A549 (cell line): ENCODE data around the gene NDUFS3. TPM values are rescaled to one million over a fixed set of nuclear protein-coding genes. Genes with fewer than 3 reads are reported as not detected.

ENCODE experiments used
- ATAC-seq, 2 experiments: fragments of 200-7000 bp in 1 of 2; fragments of >200 bp in 1 of 2; cut with Nextera tagmentation in 1 of 2; cut with Tn5 transposase in 1 of 2; 3 replicates each; pipeline versions ENCODE4 v1.8.0 to v1.9.1; 2018 to 2020; ENCODE audit warnings: mild to moderate bottlenecking in 1 of 2, moderate library complexity in 1 of 2
- CTCF ChIA-PET: fragments of 300-600 bp; sonication (Branson Sonifier 250); formaldehyde crosslinking; extraction: SDS; loops from one replicate; lab custom pipeline; 2021; ENCODE audit warnings: antibody characterized with exemption, inconsistent platforms; lab: Yijun Ruan, JAX
- POLR2A ChIA-PET: fragments of 350-600 bp; formaldehyde crosslinking; extraction: SDS; loops from one replicate; lab custom pipeline; 2021; ENCODE audit warnings: antibody characterized with exemption, inconsistent platforms; lab: Yijun Ruan, JAX
- DNase-seq, 2 experiments: peaks; one replicate each; pipeline versions ENCODE4 v3.0.0 to v3.0.0-alpha.2; 2011 to 2016; ENCODE audit warnings: low read depth in 1 of 2, low spot score in 1 of 2
- FAIRE-seq: peaks from 2 replicates; lab custom pipeline; 2011; peaks lifted over from hg19 to GRCh38; lab: Jason Lieb, UNC
- H3K27ac ChIP-seq, 2 experiments: fragments of >200 bp; sonication (Bioruptor Twin); formaldehyde crosslinking; 3 replicates each; pipeline ENCODE4 v1.5.1; 2016 to 2017
- H3K4me1 ChIP-seq: fragments of >200 bp; sonication (Bioruptor Twin); formaldehyde crosslinking; 3 replicates; pipeline ENCODE4 v1.6.1; 2016
- H3K4me2 ChIP-seq: fragments of >200 bp; sonication (Bioruptor Twin); formaldehyde crosslinking; 3 replicates; pipeline ENCODE4 v1.6.1; 2016
- H3K4me3 ChIP-seq: fragments of >200 bp; sonication (Bioruptor Twin); formaldehyde crosslinking; 3 replicates; pipeline ENCODE4 v1.5.1; 2016
- H3K9me3 ChIP-seq: fragments of >200 bp; sonication (Bioruptor Twin); formaldehyde crosslinking; 3 replicates; pipeline ENCODE4 v1.6.1; 2016
- BCL3 ChIP-seq: fragments of >200 bp; sonication (Bioruptor Twin); formaldehyde crosslinking; IDR thresholded peaks from 3 replicates; pipeline ENCODE4 v1.6.1; 2016
- BHLHE40 ChIP-seq: IDR thresholded peaks from 2 replicates; pipeline ENCODE4 v1.6.1; 2012; ENCODE audit warnings: low read depth, low read length, inconsistent platforms
- CBX8 ChIP-seq: fragments of 200-600 bp; sonication (generic); IDR thresholded peaks from 2 replicates; pipeline ENCODE4 v1.6.1; 2016
- CEBPB ChIP-seq, 2 experiments: fragments of >200 bp in 1 of 2; sonication (Bioruptor Twin) in 1 of 2; formaldehyde crosslinking in 1 of 2; IDR thresholded peaks; 2 replicates each; pipeline ENCODE4 v1.6.1; 2012 to 2016
- CTCF ChIP-seq: fragments of >200 bp; sonication (Bioruptor Twin); formaldehyde crosslinking; IDR thresholded peaks from 3 replicates; pipeline ENCODE4 v1.5.1; 2016
- EHF ChIP-seq: fragments of 250-450 bp; sonication (Bioruptor Pico); IDR thresholded peaks from 2 replicates; pipeline ENCODE4 v1.5.0; 2020; ENCODE audit warnings: mild to moderate bottlenecking
- ESRRA ChIP-seq: fragments of 150-350 bp; IDR thresholded peaks from 2 replicates; pipeline ENCODE4 v1.6.1; 2014; ENCODE audit warnings: mild to moderate bottlenecking, low read length, borderline replicate concordance
- FOSL2 ChIP-seq, 2 experiments: fragments of 450-650 bp in 1 of 2; fragments of >200 bp in 1 of 2; sonication (Bioruptor Twin) in 1 of 2; formaldehyde crosslinking; IDR thresholded peaks; 2 replicates each; pipeline versions ENCODE4 v1.5.0 to v1.6.1; 2016 to 2020; ENCODE audit warnings: mild to moderate bottlenecking in 1 of 2, moderate library complexity in 1 of 2
- HES2 ChIP-seq: fragments of >200 bp; sonication (Bioruptor Twin); formaldehyde crosslinking; IDR thresholded peaks from 2 replicates; pipeline ENCODE4 v1.6.1; 2016
- HEYL ChIP-seq: fragments of 250-450 bp; sonication (Bioruptor Pico); IDR thresholded peaks from 2 replicates; pipeline ENCODE4 v1.8.0; 2021; ENCODE audit warnings: mild to moderate bottlenecking, moderate library complexity
- HOXB5 ChIP-seq: fragments of 250-450 bp; sonication (Bioruptor Pico); IDR thresholded peaks from 2 replicates; pipeline ENCODE4 v1.5.0; 2020; ENCODE audit warnings: mild to moderate bottlenecking, moderate library complexity
- JUNB ChIP-seq: fragments of >200 bp; sonication (Bioruptor Twin); formaldehyde crosslinking; IDR thresholded peaks from 2 replicates; pipeline ENCODE4 v1.6.1; 2016
- MAX ChIP-seq: IDR thresholded peaks from 2 replicates; pipeline ENCODE4 v1.6.1; 2012
- NFE2L2 ChIP-seq: fragments of 150-350 bp; conservative IDR thresholded peaks from 2 replicates; pipeline ENCODE4 v1.6.1; 2014; ENCODE audit warnings: low read length
- NR3C1 ChIP-seq: fragments of >200 bp; sonication (Bioruptor Twin); formaldehyde crosslinking; IDR thresholded peaks from 3 replicates; pipeline ENCODE4 v1.6.1; 2017
- POLR2AphosphoS2 ChIP-seq: conservative IDR thresholded peaks from 2 replicates; pipeline ENCODE4 v1.6.1; 2012; ENCODE audit warnings: low read length, improper control_type of control experiment, inconsistent platforms
- RFX5 ChIP-seq: fragments of 450-650 bp; IDR thresholded peaks from 2 replicates; pipeline ENCODE4 v1.7.1; 2014; ENCODE audit warnings: antibody characterized with exemption, mild to moderate bottlenecking, moderate library complexity
- RNF2 ChIP-seq: fragments of 200-600 bp; sonication (generic); IDR thresholded peaks from 2 replicates; pipeline ENCODE4 v1.6.1; 2016; ENCODE audit warnings: low read depth, mild to moderate bottlenecking, antibody characterized with exemption, moderate library complexity, borderline replicate concordance
- SMC3 ChIP-seq: fragments of >200 bp; sonication (Bioruptor Twin); formaldehyde crosslinking; IDR thresholded peaks from 3 replicates; pipeline ENCODE4 v1.6.1; 2018; ENCODE audit warnings: inconsistent platforms
- TP53 ChIP-seq: fragments of 250-450 bp; sonication (Bioruptor Pico); IDR thresholded peaks from 2 replicates; pipeline ENCODE4 v1.5.0; 2021; ENCODE audit warnings: mild to moderate bottlenecking, moderate library complexity
- USF2 ChIP-seq: fragments of 450-650 bp; IDR thresholded peaks from 2 replicates; pipeline ENCODE4 v1.6.1; 2014; ENCODE audit warnings: antibody characterized with exemption
- ZC3H11A ChIP-seq: fragments of 450-650 bp; IDR thresholded peaks from 2 replicates; pipeline ENCODE4 v1.6.1; 2014; ENCODE audit warnings: antibody characterized with exemption, mild to moderate bottlenecking
- ZFP36 ChIP-seq: fragments of 450-650 bp; IDR thresholded peaks from 2 replicates; pipeline ENCODE4 v1.6.1; 2014; ENCODE audit warnings: borderline replicate concordance; ENCODE audit not compliant: partially characterized antibody
- ZSCAN20 ChIP-seq: fragments of 250-450 bp; sonication (Bioruptor Pico); IDR thresholded peaks from 2 replicates; pipeline ENCODE4 v1.8.0; 2022; ENCODE audit warnings: mild to moderate bottlenecking, moderate library complexity
- WGBS: methylation state at CpG from one replicate; pipeline ENCODE4 v1.1.6; 2017; ENCODE audit errors: missing lambda C conversion rate; 5-methylcytosine and 5-hydroxymethylcytosine counted together
- polyA plus RNA-seq, 4 experiments: library from polyadenylated mRNA; depleted of rRNA in 3 of 4; stranded (reverse); fragments of >200 nt; fragmentation: RNase III in 1 of 4; extraction: RNeasy Plus Mini Kit Qiagen cat#74134 plus additional on column Dnase treatment in 1 of 4; gene quantifications; 2 replicates in 3 of 4; 3 replicates in 1 of 4; pipeline ENCODE4 v1.2.3, GENCODE V29; 2011 to 2017

The NDUFS3 gene
- polyA plus RNA-seq, 2 of the 4 experiments (the other 2 are of a cell fraction), result 142 to 156 TPM

GRCh38 chr11:47606731-47607130, 27.9 kb downstream of the NDUFS3 start:
- Histone ChIP-seq H3K4me1 (no peaks in the 10 kb centered on the region), H3K9me3 (no peaks in the 10 kb centered on the region)
- no peak for TF ChIP-seq NFE2L2
- no peak for TF ChIP-seq CTCF
- TF ChIP-seq NR3C1, result no peak
- TF ChIP-seq BCL3, result no peak
- TF ChIP-seq, all 56 proteins: peak for 0
- ChIA-PET POLR2A (interaction anchor here (0.7 to 1.2 kb wide), 2 partner anchors 108 to 1147 kb away, joined by 3 read pairs; partner anchors contain the start of gene AGBL2), CTCF (interaction anchor here (1.2 to 3.1 kb wide), 5 partner anchors 10 to 247 kb away, joined by 3 to 12 read pairs (median 5); no protein-coding TSS in a partner anchor)
- no peak for ATAC-seq
- H3K4me3 ChIP-seq, result no peak overlapping the region
- no peak overlapping the region for H3K4me2 ChIP-seq
- 76% methylated on average over 5 of the region's 5 CpGs for WGBS
- no peak for FAIRE-seq
- no peak overlapping the region for H3K27ac ChIP-seq
- DNase-seq, result no peak

GRCh38 chr11:47607380-47607779, 28.5 kb downstream of the NDUFS3 start:
- no peaks in the 10 kb centered on the region for H3K4me1 ChIP-seq
- no peak overlapping the region for H3K4me2 ChIP-seq
- CTCF ChIA-PET, result interaction anchor here (1.2 to 3.1 kb wide), 3 partner anchors 10 to 246 kb away, joined by 3 to 12 read pairs (median 6); no protein-coding TSS in a partner anchor
- no peak for TF ChIP-seq SMC3
- TF ChIP-seq USF2, result no peak
- TF ChIP-seq ZC3H11A, result no peak
- no peak for TF ChIP-seq ZFP36
- no peak for TF ChIP-seq POLR2AphosphoS2
- TF ChIP-seq, all 56 proteins: peak for 0
- POLR2A ChIA-PET, result interaction anchor here (0.7 to 1.2 kb wide), 2 partner anchors 108 to 1148 kb away, joined by 3 read pairs; partner anchors contain the start of gene AGBL2
- Histone ChIP-seq H3K4me3 (no peak overlapping the region), H3K27ac (no peak overlapping the region), H3K9me3 (no peaks in the 10 kb centered on the region)
- DNase-seq, result no peak
- ATAC-seq, result no peak
- no peak for FAIRE-seq
- 94% methylated on average over 7 of the region's 7 CpGs for WGBS

GRCh38 chr11:47609675-47610074, 30.8 kb downstream of the NDUFS3 start:
- ChIA-PET POLR2A (interaction anchor here (0.9 kb wide), 1 partner anchor 11 kb away, joined by 3 read pairs; no protein-coding TSS in a partner anchor), CTCF (interaction anchor here (0.6 to 1.7 kb wide), 3 partner anchors 11 to 30 kb away, joined by 3 to 6 read pairs (median 3); no protein-coding TSS in a partner anchor)
- 84% methylated on average over 3 of the region's 3 CpGs for WGBS
- Histone ChIP-seq H3K9me3 (no peaks in the 10 kb centered on the region), H3K27ac (no peak overlapping the region), H3K4me2 (no peak overlapping the region), H3K4me3 (no peak overlapping the region), H3K4me1 (no peaks in the 10 kb centered on the region)
- no peak for FAIRE-seq
- ATAC-seq, result no peak; a peak in 1 of 6 replicates
- no peak for DNase-seq
- TF ChIP-seq RNF2, result no peak
- TF ChIP-seq HES2, result no peak
- TF ChIP-seq CEBPB (IDR thresholded peaks at IDR 0.05), result no peak
- TF ChIP-seq USF2, result no peak
- TF ChIP-seq CBX8, result no peak
- no peak for TF ChIP-seq ZSCAN20
- TF ChIP-seq HEYL (CRISPR knock-in tag), result no peak
- TF ChIP-seq EHF (CRISPR knock-in tag), result no peak
- TF ChIP-seq BHLHE40, result no peak
- no peak for TF ChIP-seq FOSL2 (IDR thresholded peaks at IDR 0.05)
- no peak for TF ChIP-seq FOSL2 (CRISPR knock-in tag; IDR thresholded peaks at IDR 0.05)
- no peak for TF ChIP-seq JUNB
- TF ChIP-seq BCL3, result no peak
- no peak for TF ChIP-seq RFX5
- no peak for TF ChIP-seq CTCF
- no peak for TF ChIP-seq HOXB5 (CRISPR knock-in tag)
- no peak for TF ChIP-seq ZFP36
- no peak for TF ChIP-seq TP53 (CRISPR knock-in tag)
- TF ChIP-seq MAX, result no peak
- no peak for TF ChIP-seq ESRRA
